Muscle of arm (tissue), 14 donors: ENCODE data around the gene MLLT11. TPM values are rescaled to one million over a fixed set of nuclear protein-coding genes. Genes with fewer than 3 reads are reported as not detected.
A peak's percentile ranks its signal among the peaks of the same experiment; 100 is the strongest.

Source experiments
- DNase-seq: peaks from one replicate; pipeline ENCODE4 v3.0.0-alpha.2; 2013
- long read RNA-seq, 11 donors: transcript quantifications; one replicate each; lab custom pipeline, GENCODE V29; 2026
- polyA plus RNA-seq, 12 donors: library from polyadenylated mRNA; unstranded; fragments of 120-200 nt; gene quantifications; one replicate each; pipeline ENCODE4 v1.2.1, GENCODE V29; 2013; ENCODE audit not compliant: insufficient read length in 12 of 12

The MLLT11 gene, protein sequence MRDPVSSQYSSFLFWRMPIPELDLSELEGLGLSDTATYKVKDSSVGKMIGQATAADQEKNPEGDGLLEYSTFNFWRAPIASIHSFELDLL
- polyA plus RNA-seq = 10 to 100 TPM in 10 of 12 donors, 1 to 10 TPM in 1, not detected in 1; 8.1 to 23.4 (median 16.6) TPM
- long read RNA-seq, donor 1, full-length matches to known transcripts = 63 of 99 reads
- long read RNA-seq, donor 1, partial matches to known transcripts = 15 of 99 reads
- long read RNA-seq, donor 1, other reads (novel, unspliced or antisense) = 21 of 99 reads
- long read RNA-seq, donor 2, full-length matches to known transcripts = 16 of 16 reads
- long read RNA-seq, donor 2, partial matches to known transcripts = 0 of 16 reads
- long read RNA-seq, donor 2, other reads (novel, unspliced or antisense) = 0 of 16 reads
- long read RNA-seq, donor 3, full-length matches to known transcripts = 5 of 11 reads
- long read RNA-seq, donor 3, partial matches to known transcripts = 6 of 11 reads
- long read RNA-seq, donor 3, other reads (novel, unspliced or antisense) = 0 of 11 reads
- long read RNA-seq, donor 4, full-length matches to known transcripts = 4 of 4 reads
- long read RNA-seq, donor 4, partial matches to known transcripts = 0 of 4 reads
- long read RNA-seq, donor 4, other reads (novel, unspliced or antisense) = 0 of 4 reads
- long read RNA-seq, donor 5, full-length matches to known transcripts = 23 of 28 reads
- long read RNA-seq, donor 5, partial matches to known transcripts = 5 of 28 reads
- long read RNA-seq, donor 5, other reads (novel, unspliced or antisense) = 0 of 28 reads
- long read RNA-seq, donor 6, full-length matches to known transcripts = 10 of 10 reads
- long read RNA-seq, donor 6, partial matches to known transcripts = 0 of 10 reads
- long read RNA-seq, donor 6, other reads (novel, unspliced or antisense) = 0 of 10 reads
- long read RNA-seq, donor 7, full-length matches to known transcripts = 7 of 7 reads
- long read RNA-seq, donor 7, partial matches to known transcripts = 0 of 7 reads
- long read RNA-seq, donor 7, other reads (novel, unspliced or antisense) = 0 of 7 reads
- long read RNA-seq, donor 8, full-length matches to known transcripts = 12 of 12 reads
- long read RNA-seq, donor 8, partial matches to known transcripts = 0 of 12 reads
- long read RNA-seq, donor 8, other reads (novel, unspliced or antisense) = 0 of 12 reads
- long read RNA-seq, donor 9, full-length matches to known transcripts = 15 of 15 reads
- long read RNA-seq, donor 9, partial matches to known transcripts = 0 of 15 reads
- long read RNA-seq, donor 9, other reads (novel, unspliced or antisense) = 0 of 15 reads
- long read RNA-seq, donor 10, full-length matches to known transcripts = 22 of 22 reads
- long read RNA-seq, donor 10, partial matches to known transcripts = 0 of 22 reads
- long read RNA-seq, donor 10, other reads (novel, unspliced or antisense) = 0 of 22 reads
- long read RNA-seq, donor 11, full-length matches to known transcripts = 28 of 28 reads
- long read RNA-seq, donor 11, partial matches to known transcripts = 0 of 28 reads
- long read RNA-seq, donor 11, other reads (novel, unspliced or antisense) = 0 of 28 reads

DNA sequence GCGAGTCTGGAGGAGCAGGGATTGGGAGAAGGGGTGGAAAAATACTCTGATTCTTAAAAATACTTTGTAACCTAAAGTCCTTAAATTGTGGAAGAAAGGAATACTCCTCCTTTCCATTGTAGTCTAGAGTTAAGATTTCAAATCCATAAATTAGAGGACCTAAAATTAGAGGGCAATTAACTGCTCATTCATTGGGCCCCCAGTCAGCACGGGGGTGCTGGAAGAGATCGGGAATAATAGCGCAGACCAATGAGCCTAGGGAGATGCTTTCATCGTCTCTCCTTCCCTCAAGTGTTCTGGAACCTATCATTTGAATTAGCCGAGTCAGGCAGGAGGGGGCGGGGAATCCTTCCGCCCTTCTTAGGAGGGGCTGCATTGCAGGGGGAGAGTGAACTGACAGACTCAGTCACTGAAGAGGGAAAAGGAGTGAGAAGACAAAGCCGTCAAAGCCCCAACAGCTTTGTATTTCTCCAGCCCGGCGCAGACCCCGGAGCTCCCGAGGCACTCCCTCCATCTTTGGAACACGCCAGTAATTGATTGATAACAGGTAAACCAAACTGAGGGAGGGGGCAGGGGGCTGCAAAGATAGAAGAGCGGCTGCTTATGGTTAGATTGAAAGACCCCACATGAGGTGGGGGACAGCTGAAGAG lies at the start of gene MLLT11:
Gene MLLT11 (plus strand): TSS at position 391 of the 650 bp plus-strand sequence. CDS start 6,828 bp downstream, outside the sequence.
- peak; percentile 85 for DNase-seq

DNA sequence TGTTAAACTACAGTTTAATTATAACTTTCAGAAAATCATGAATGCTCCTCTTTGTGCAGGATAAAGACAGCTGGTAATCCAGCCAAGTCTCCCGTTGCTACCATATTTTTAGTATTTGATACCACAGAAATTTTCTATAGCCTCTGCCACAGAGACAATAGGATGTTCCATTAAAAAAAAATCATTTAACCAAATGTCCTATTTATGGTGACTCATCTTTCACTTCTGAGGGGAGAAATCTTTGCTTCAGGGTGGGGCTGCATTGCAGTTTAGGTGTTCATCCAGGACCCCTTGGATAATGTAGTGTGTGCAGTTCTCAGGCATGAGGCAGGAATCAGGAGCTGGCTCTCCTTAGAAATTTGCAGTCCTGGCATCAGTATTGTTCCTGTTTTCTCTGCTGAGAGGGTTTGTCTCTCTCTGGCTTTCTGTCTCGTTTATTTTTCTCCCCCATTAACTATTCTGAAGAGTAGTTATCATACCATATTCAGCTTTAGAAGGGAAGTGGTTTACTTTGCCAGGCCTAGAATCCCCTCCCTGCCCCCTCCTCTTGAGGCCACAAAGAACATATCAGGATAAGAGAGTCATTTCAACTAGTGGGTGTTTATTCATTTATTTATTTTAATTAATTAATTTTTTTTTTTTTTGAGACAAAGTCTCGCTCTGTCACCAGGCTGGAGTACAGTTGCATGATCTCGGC lies 48.9 kb upstream of the MLLT11 start:
- DNase-seq = no peak

DNA sequence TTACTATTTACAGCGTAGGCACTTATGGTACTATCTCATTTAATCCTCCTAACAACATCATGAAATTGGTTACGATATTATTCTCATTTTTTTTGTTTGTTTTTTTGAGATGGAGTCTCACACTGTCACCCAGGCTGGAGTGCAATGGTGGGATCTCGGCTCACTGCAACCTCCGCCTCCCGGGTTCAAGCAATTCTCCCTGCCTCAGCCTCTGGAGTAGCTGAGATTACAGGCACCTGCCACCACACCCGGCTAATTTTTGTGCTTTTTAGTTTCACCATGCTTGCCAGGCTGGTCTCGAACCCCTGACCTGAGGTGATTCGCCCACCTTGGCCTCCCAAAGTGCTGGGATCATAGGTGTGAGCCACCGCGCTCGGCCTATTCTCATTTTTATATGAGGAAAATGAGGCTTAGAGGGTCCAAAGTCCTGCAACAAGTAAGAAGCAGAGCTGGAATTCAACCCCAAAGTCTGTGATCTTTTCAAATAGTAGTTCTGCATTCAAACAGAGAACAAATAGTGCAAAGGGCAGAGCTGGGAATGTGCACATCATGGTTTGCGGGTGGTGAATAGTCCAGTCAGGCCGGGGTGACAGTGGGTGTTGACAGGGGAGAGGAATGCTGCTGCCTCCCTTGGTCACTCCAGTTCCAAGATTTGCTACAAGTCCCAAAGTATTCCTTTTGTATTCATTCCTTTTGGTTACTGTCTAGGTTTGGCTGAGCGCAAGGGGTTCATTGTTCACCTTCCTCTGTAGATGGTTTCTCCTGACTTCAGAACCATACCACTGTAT lies 47.3 kb upstream of the MLLT11 start:
- DNase-seq = no peak

DNA sequence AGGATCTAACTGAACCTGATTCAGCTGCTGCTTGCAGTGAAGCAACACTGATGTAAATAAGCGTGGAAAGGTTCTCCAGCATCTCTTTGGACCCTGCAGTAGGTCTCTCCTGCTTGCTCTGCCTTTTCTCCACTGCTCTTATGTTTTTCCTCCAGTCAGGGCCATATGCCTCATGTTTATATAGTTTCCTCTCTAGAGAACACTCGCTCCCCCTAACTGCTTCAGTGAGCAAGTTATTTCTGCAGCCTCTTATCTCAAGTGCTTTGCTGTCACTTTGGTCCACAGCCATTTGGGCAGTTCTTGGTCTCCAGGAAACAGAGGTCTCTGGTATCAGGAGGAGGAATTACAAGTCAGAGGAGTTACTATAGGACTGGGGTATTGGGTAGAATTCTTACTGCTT lies 46.7 kb upstream of the MLLT11 start:
- DNase-seq = no peak

DNA sequence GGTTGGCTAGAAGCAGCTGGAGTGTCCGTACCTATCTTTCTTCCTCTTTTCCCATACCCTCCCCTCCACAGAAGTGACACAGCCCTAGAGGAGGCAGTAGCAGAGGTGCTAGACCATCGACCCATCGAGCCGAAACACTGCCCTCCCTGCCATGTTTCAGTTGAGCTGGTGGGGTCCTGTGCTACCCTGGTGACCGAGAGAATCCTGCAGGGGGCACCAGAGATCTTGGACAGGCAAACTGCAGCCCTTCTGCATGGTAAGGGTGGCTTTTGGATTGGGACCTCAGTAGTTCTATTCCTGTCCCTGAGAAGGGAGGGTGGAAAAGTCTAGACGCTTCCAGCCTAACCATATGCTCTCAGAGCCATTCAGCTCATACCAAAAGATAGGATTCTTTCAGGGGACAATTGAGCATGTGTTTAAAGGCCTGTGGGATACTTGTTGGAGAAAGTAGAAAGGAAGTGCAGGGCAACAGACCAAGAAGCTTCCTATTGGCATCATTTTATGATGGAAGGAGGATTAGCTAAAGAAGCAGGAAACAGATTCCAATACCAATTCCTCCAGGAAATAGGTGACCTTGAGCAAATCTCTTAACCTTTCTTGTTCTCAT lies 35.6 kb upstream of the MLLT11 start:
- DNase-seq = peak; percentile 63

DNA sequence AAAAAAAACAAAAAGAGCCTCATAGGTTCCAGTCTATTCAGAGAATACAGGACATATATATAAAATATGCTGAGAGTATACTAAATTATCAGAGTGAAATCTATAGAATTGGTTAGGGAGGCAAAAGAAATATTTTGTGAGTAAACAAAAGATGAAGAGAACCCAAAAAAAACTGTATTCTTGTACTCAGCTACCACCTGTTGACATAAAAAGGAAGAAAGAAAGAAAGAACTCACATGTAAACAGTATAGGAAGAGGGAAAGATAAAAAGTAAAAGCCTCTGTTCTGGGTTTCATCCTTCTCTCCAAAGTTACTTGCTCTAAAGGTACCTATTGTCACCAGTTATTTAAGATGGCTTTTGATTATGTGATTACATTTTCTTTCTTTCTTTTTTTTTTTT lies 33.7 kb upstream of the MLLT11 start:
- DNase-seq = no peak

DNA sequence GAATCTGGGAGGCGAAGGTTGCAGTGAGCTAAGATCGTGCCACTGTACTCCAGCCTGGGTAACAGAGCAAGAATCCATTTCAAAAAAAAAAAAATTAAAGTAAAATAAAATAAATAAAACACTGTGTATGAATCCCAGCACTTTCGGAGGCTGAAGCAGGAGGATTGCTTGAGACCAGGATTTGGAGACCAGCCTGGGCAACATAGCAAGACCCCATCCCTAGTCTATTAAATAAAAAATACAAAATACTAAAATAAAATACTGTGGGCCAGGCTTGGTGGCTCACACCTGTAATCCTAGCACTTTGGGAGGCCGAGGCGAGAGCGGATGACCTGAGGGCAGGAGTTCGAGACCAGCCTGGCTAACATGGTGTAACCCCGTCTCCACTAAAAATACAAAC lies 28.0 kb upstream of the MLLT11 start:
- no peak for DNase-seq

DNA sequence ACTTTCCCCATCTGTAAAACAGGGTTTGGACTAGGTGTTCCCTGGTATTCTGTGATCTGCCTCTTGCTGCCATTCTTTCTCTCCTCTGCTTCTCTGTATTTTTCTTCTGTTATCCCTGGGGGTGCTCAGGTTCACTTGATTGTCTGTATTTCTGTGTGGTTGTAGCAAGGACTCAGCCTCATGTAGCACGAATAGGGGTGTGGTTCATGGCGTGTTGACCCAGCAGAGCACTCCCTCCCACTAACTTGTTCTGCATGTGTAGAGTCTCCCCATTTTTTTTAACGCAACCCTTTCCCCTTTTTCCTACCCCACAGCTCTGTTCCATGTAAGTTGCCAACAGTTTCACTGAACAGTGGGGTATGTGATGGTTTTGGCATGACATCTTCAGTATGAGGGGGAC lies 25.0 kb upstream of the MLLT11 start:
- no peak for DNase-seq

DNA sequence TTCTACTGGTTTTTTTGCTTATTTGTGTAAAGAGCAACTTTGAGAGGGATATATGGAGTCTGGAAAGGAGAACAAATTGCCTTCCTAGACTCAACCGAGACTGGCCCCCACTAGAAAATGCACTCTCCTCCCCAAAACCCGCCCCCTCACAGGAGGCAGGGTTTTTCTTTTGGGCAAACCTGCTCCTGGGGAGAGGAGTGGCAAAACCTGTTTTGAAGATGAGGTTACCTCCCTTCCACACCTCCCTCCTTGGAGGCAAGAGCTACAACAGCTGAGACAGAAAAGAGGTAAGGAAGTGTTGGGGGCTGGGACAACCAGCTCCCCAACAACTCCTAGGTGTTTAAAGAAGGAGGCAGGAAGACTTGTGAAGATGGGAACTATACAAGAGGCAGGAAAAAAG lies 23.8 kb upstream of the MLLT11 start, which contains the start of gene BNIPL:
Gene BNIPL (plus strand): TSS at position 231 of the 400 bp plus-strand sequence. CDS start 140 bp downstream, at position 371.
- no peak for DNase-seq

DNA sequence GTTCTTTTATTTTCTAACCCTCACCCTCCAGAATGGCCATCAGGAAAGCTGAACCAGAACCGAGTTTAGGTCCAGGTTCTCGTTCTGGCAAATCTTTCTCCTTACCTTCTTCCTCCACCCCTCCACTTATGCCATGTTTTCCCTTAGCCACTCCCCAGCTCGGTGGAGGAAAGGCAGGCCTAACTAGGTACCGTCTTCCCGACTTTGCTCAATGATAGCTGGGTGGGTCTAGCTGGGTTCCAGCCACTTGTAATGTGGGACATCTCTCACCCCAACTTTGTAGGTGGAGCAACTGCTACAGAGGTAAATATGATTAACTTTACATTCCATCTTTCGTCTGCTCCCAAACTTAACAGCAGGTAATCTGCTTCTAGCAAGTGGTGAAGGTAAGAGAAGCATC lies 23.2 kb upstream of the MLLT11 start:
- DNase-seq = no peak

DNA sequence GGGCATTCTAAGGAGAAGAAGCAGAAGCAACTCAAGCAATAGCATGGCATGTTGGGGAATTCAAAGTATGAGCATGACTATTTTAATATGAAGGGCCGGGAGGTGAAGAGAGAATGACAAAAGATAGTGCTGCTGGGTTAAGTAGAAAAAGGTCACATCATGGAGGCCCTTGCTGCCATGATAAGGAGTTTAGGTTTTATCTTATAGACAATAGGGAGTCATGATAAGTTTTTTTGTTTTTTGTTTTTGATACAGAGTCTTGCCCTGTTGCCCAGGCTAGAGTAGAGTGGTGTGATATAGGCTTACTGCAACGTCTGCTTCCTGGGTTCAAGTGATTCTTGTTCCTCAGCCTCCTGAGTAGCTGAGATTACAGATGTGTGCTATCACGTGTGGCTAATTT lies 20.7 kb upstream of the MLLT11 start:
- DNase-seq = no peak

DNA sequence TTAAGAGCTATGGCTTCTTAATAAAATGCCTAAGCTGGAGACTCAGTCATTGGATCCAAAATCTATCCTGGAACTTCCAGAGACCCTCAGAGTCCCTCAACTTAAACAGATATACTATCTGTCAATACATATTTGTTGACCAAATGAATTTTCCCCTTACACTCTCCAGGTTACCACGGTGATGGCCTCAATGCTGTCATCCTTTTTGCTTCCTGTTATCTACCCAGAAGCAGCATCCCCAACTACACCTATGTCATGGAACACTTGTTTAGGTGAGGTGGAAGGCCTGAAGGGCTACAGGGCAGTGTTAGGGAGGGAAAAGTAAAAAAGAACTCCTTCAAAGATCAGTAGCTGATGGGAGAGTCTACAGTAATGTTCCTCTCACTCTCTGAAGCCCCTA lies 17.0 kb upstream of the MLLT11 start:
- no peak for DNase-seq

DNA sequence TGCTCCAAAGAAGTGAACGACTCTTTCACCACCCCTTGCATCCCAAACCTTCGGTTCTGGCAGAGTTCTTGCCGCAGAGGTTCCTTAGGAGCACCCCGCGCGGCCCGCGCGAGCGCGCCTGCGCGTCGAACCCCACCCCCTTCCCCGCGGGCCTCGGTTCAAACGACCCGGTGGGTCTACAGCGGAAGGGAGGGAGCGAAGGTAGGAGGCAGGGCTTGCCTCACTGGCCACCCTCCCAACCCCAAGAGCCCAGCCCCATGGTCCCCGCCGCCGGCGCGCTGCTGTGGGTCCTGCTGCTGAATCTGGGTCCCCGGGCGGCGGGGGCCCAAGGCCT lies 12.6 kb upstream of the MLLT11 start, which contains the start of gene C1orf56:
Gene C1orf56 (plus strand): TSS at position 161 of the 334 bp plus-strand sequence. CDS start 97 bp downstream, at position 258.
- DNase-seq = peak; percentile 83

DNA sequence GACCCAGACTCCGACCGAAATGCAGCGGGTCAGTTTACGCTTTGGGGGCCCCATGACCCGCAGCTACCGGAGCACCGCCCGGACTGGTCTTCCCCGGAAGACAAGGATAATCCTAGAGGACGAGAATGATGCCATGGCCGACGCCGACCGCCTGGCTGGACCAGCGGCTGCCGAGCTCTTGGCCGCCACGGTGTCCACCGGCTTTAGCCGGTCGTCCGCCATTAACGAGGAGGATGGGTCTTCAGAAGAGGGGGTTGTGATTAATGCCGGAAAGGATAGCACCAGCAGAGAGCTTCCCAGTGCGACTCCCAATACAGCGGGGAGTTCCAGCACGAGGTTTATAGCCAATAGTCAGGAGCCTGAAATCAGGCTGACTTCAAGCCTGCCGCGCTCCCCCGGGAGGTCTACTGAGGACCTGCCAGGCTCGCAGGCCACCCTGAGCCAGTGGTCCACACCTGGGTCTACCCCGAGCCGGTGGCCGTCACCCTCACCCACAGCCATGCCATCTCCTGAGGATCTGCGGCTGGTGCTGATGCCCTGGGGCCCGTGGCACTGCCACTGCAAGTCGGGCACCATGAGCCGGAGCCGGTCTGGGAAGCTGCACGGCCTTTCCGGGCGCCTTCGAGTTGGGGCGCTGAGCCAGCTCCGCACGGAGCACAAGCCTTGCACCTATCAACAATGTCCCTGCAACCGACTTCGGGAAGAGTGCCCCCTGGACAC lies 12.1 kb upstream of the MLLT11 start:
- DNase-seq = peak; percentile 65

DNA sequence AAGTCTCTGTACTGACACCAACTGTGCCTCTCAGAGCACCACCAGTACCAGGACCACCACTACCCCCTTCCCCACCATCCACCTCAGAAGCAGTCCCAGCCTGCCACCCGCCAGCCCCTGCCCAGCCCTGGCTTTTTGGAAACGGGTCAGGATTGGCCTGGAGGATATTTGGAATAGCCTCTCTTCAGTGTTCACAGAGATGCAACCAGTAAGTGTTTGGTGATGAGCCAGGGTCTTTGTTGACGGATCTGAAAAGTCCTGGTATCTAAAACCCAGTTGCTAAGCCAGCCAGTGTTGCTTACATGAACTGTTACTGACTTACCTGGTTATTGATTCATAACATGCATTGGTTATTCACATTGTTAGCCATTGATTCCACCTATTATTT lies 11.6 kb upstream of the MLLT11 start:
- DNase-seq = no peak

DNA sequence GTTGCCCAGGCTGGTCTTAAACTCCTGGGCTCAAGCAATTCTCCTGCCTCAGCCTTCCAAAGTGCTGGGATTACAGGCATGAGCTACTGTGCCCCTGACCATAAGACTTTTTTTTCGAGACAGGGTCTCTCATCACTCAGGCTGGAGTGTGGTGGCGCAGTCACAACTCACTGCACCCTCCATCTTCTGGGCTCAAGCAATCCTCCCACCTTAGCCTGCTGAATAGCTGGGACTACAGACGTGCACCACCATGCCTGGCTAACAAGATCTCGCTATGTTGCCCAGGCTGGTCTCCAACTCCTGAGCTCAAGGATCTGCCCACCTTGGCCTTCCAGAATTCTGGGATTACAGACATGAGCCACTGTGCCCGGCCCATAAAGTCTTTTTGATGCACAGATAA lies 10.7 kb upstream of the MLLT11 start:
- DNase-seq = no peak

DNA sequence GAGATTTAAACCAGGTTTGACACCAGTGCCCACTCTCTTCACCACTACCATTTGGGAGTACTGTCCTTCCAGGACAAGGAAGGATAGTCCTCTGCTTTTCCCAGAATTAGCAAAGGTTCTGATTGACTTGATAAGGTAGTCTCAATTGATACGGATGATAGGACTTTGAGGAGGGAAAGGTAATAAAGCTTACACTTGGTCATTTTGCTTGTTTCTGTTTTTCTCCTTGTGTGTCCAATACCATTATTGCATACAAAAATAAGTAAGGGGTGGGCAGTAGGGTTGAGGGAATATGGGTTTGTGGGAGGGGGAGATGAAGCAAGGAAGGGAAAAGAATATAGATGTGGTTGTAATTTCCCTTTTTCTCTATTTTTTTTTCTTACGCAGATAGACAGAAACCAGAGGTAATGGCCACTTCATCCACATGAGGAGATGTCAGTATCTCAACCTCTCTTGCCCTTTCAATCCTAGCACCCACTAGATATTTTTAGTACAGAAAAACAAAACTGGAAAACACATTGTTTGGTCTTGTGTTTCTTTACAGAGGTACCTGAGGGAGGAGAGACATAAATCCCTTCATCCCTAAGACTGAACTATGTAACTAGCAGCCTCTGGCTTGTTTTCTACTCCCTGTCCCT lies 10.0 kb upstream of the MLLT11 start:
- no peak for DNase-seq
